NCI-H2107 (cell line): ENCODE measurements around the gene SCAMP3.
A peak's percentile ranks its signal among the peaks of the same experiment; 100 is the strongest.
"Not testable (repeated sequence)": the region's sequence is repeated elsewhere in the genome, so short reads cannot be mapped to it uniquely, and the experiment has no call there.

Source experiments
- DNase-seq: peaks from one replicate; lab custom pipeline; 2025; lab: John Stamatoyannopoulos, UW

SCAMP3 gene

DNA sequence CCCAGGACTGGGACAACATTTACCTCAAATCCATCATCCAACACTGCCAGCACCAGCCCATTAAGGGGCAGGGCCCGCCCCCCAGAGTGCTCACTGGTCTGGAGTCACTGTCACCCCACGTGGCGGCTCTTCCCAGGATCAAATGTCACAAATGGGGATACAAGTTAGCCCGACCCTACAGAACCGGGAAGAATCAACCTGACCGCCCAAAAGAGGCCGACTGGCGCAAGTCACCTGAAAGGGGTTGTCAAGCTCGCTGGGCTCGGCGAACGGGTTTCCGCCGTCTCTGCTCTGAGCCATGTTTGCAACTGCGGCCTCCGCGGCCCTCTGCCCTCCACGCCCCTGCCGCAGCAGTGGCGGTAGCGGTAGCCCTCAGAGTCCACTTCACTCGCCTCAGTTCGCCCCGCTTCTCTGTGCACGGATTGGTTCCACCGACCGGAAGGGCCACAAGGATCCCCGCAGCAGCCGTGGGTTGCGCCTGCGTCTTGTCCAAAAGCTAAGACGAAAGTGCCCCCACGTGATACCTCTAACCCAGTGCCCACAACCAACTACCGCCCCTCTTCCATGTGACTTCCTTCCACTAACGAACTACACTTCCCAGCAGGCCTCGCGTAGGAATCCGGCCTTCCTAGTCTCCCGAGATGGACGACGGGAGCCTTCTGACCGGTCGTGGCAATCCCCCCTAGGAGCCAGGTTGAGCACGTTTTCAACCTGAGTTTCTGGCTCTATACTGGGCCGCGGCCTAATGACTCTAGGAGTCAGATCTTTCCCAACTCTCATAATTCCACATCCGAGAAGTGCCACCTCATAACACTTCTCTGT lies at the start of gene SCAMP3:
TSS of gene SCAMP3 (minus strand) at position 509 of the 822 bp plus-strand sequence. CDS start at position 300, 209 bp downstream.
- peak; percentile 98 for DNase-seq

DNA sequence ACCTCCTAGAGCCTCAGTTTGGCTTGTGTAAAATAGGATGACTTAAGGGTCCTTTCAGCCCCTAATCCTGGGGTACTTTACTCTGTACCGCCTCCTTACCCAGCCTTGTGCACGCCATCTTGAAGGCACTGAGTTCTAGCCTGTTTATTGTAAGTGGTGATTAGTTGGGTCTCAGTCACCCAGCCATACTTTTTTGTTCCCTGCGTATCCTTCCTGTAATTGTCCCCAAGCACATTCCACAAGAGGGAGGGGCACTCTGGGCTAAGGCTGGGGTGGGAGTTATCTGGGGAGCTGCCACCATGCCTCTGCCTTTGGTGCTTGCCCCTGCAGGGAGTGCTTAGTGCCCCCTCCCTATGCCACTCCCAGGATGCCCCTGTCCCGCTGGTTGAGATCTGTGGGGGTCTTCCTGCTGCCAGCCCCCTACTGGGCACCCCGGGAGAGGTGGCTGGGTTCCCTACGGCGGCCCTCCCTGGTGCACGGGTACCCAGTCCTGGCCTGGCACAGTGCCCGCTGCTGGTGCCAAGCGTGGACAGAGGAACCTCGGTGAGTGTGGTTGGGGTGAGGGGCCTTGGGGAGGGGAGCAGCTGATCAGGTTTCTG lies 47.4 kb upstream of the SCAMP3 start:
- DNase-seq, result no peak

DNA sequence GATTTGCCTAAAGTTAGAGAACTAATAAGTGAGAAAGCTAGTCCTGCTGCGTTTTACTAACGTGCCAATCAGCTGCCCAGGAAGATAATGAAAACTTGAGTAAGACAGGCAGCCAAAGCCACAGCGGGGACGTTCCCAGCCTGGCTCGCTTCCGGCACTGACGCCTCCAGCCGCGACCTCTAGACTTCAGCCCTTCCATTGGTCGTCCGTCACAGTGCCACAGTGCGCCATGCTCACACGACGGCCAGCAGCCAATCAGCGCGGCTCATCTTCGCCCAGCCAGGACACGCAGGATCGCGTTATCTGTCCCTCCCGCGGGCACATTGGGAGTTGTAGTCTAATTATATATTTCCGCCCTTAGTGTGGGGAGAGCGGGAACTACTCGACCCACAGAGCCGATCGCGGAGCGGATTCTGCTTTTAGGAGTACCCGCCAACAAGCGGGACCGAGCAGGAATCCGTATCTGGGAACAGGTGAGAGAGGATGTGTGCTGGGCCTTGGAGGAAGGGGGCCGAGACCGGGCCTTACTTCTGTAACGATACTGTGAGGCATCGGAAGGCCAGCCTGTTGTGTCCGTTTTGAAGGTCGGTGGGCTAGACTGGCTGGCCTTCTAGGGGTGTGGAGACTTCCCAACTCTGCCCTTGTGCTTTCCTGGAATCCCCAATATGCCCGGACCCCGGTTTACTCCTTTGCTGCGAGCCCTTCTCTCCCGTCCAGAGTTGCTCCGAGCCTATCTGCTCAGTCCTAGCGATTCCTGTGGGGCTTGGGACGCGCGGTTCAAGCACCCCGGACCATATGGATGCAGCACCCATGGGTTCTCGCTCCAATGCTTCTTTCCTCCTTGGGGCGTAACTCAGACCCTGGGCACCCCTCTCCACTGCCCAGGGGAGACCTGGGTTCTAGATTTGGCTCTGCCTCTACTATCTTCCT lies 46.6 kb upstream of the SCAMP3 start, which contains the start of gene FDPS:
TSS of gene FDPS (plus strand) at position 374 of the 930 bp plus-strand sequence. CDS start 924 bp downstream, outside the sequence.
- DNase-seq, result peak; percentile 98

DNA sequence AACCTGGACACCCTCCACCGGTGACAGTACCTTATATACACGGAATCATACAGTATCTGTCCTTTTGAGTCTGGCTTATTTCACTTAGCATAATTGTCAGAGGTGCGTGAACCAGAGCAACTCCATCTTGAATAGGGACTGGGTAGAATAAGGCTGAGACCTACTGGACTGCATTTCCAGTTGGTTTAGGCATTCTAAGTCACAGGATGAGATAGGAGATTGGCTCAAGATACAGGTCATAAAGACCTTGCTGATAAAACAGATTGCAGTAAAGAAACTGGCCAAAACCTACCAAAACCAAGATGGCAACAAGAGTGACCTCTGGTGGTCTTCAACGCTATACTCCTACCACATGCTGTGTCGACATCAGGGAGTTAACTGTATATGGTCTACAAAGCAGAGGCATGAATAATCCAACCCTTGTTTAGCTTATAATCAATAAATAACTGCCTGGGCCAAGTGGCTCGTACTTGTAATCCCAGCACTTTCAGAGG lies 45.1 kb upstream of the SCAMP3 start:
- no peak for DNase-seq

DNA sequence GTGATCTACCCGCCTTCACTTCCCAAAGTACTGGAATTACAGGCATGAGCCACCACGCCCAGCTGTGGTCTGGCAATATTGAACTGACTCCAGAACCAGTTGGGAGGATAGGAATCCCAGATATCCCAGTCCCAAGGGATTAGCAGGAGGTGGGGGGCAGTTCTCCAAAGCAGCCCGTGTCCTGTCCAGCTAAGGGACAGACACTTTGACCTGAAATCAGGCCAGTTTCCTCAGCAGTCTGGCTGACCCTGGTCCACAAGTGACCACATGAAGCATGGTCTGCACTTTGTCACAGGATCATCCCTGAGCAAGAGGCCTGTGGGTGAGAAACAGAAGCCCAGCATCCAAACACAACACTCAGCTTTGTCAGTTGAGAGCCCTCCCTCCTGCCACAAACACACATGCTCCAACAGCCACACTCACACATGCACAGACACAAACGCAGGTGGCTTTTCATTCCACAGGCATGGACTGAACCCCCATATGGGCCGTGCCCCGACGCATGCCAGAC lies 43.8 kb upstream of the SCAMP3 start:
- no peak for DNase-seq

DNA sequence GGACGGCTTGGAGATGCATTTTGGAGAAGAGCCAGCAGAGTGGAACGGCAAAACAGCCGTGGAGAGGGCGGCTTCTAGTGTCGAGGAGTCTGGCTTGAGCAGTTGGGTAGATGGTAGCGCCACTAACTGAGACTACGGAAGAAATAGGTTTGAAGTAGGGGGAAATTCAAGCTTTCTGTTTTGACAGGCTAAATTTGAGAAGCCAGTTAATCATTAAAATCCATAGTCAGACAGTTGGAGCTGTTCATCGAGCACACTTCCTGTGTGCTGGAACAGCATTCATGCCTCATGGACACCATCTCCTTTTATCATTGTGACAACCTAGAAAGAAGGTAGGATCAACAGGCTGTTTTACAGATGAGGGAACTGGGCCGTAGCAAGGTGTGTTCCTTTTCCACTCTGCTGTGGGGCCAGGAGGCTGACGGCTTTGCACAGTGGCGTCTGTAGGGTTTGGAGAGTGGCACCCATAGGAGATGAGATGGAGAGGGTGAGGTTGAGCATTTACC lies 42.5 kb upstream of the SCAMP3 start:
- no peak for DNase-seq

DNA sequence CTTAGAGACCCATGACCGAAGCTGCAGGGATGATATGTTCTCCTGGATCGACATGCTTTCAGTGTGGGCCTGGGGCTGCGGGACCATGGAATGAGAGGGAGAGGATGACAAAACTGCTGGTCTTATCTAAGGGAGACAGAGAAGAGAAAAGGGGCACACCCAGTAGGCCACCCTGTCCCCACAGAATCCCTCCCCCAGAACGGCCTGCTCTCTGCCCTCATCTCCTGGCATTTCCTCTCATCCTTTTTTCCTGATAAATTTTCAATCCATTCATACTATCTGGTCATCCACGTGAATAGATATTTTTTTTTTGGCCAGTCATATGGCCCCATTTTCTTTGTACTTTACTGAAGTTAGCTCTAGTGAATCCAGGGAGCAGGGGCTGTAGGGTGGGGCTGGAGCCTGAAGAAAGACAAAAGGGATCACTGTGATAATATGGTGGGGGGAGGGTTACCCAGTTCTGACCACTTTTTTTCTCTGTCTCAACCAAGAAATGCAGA lies 39.2 kb upstream of the SCAMP3 start, which contains the start of gene PKLR:
TSS of gene PKLR (minus strand) at position 97 of the 500 bp plus-strand sequence. CDS start at position 54, 43 bp downstream.
- no peak for DNase-seq

DNA sequence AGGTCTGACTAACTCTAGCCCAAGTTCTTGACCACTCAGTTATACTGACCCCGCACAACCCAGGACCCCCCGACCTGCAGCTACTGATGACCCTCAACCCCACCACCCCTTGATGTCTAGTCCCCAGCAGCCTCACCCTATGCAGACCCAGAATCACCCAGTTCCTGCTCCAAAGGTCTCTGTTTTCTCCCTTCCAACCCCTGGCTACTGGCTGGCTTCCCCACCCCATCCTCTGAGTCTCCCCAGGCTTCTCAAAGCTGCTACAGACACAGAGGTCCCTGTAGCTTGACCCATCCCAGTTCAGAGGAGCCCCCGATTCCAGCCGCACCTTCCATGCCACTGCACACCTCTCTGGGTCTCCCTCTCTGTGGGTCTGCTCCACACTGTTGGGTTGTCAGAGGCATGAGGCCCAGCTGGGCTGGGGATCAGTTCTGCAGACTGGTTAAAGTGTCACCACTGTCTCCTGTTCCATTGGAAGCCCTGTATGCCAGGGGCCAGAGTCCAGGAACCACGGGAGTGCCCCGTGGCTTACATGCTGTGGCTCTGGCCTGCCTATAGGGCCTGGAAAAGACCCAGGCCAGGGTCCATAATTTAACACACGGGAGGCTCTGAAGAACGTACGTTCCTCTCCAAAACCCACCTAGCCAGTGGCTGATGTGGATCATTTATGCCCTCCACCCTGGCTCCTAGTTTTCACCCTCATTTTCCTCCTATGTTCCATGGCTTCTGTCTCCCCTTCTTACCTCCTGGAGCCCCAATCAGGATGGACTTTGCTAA lies 38.6 kb upstream of the SCAMP3 start:
- no peak for DNase-seq

DNA sequence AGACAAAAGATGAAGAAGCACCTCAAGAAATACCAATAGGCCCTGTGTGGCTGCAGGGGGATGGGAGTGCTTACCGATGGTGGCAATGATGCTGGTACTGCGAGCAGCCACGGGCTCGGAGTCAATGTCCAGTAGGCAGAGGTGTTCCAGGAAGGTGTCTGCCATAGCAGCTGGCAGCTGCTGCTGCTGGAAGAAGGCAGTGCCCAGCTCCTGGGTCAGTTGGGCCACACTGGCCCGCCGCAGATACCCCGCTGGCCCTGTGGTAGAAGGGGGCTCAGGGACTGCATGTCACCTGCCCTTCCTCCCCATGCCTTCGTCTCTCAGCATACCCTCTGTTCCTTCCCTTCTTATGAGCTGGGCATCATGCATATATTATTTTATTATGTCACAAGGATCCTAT lies 37.9 kb upstream of the SCAMP3 start:
- no peak for DNase-seq

DNA sequence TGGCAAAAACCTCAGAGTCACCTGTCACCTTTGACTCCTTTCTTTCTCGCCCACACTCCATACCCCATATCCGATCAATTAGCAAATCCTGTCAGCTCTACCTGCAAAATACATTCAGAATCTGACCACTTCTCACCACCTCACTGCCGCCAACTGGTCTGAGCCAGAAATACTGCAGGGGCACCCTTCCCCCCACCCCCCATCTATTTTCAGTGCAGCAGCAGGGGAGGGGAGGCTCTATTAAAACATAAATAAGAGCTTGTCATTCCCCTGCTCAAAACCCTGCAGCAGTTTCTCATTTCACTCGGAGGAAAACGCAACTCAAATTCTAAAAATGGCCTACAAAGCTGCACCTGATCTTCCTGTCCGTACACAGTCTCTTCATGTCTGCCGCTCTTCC lies 35.2 kb upstream of the SCAMP3 start:
- DNase-seq, result no peak

DNA sequence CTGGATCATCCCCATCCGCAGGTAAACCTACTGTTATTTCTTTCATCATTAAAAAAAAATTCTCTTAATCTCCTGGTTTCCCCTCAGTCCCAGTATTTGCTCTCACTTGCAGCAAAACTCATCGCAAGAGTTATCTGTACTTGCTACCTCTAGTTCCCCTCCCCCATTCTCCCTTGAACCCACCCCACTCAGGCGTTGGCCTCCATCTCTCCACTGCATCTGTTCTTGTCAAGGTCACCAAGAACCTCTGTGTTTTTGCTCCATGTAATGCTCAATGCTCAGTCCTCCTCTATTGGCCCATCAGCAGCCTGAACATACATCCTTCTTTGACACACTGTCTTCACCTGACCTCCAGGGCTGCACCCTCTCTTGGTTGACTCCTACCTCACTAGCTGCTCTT lies 34.5 kb upstream of the SCAMP3 start:
- DNase-seq, result no peak

DNA sequence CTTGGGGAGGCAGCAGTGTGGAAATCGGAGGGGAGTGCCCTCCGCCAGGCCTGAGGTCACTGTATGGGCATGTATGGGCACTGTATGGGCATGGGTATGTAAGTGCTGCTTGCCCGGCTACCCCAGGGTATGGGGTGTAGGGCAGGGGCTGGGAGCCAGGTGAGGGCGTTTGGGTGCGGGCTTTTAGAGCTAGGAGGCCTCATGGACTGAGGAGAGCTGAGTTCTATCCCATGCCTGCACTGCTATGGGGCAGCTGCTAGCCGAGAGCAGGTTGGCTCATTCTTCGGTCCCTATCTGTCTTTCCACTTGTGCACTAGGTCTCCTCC lies 33.7 kb upstream of the SCAMP3 start:
- no peak for DNase-seq

DNA sequence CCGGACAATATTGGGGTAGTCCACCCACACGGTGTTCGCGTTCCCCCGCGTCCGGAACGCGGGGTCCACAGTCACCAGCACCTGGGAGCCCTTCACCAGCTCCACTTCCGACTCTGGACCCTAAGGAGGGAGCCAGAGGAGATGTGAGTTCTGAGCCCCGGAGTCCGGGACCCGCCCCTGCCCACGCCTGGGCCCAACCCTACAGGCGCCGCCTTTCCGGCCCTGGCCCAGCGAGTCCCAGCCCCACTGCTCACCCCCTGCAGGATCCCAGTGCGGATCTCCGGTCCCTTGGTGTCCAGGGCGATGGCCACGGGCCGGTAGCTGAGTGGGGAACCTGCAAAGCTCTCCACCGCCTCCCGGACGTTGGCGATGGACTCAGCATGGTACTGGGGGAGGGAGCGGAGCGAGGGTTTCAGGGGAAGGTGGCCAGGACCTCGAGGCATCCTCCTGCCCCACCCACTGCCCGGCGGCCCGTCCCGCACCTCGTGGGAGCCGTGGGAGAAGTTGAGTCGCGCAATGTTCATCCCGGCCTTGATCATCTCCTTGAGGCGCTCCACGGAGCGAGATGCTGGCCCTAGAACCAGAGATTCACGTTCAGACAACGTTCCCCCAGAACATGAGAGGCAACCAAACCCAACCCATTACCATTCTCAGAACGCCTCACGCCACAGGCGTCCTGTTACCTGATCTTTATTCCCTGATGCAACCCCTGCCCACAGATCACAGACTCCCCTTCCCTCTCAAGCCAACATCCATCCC lies 33.2 kb upstream of the SCAMP3 start:
- no peak for DNase-seq

DNA sequence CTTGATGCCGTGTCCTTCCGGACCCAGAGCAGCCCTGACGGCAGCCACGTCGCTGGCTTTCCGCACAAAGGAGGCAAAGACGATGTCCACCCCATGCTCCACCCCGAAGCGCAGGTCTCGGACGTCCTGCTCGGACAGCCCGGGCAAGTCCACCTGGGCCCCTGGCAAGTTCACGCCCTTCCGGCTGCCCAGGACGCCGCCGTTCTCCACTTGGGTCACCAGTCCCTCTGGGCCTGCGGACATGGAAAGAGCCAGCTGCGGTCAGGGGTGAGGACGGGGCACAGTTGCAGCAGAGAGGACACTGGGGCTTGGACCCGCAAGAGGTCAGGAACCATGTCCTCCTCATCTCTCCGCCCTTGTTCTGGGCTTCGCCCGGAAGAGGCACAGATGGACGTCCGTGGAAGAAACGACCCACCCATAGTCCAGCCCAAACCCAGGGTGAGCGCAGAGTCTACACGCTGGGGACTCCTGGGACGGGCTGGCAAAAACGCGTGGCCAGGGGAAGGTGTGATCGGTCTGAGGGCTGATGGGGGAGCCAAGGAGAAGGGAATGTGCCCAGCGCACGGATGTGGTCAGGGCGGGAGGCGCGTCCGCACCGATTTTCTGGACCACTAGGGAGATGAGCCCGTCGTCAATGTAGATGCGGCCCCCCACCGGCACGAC lies 32.5 kb upstream of the SCAMP3 start:
- DNase-seq, result no peak

DNA sequence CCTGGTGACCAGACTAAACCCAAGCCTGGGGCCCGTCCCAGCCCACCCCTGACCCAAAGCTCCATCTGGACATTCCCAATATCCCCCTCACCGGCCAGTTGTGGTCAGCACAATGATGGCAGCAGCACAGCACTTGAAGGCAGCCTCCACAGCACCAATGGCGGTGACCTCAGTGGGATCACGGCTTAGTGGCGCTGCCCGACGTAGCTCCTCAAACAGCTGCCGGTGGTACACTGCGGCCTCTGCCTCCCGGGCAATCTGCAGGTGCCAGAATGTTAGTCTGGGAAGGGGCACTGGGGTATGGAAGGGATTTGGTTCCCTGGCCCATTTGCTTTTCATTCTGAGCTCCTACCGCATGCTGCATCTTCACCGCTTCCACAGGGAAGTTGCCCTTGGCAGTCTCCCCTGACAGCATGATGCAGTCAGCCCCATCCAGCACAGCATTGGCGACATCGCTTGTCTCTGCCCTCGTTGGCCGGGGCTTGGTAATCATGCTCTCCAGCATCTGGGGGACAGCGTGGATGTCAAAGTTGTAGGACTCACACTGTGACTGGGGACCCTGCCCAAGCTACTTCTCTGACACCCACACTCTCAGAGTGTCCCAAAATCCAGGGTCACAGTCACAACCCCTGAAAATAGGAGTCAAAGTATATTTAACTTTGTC lies 31.1 kb upstream of the SCAMP3 start:
- no peak for DNase-seq

DNA sequence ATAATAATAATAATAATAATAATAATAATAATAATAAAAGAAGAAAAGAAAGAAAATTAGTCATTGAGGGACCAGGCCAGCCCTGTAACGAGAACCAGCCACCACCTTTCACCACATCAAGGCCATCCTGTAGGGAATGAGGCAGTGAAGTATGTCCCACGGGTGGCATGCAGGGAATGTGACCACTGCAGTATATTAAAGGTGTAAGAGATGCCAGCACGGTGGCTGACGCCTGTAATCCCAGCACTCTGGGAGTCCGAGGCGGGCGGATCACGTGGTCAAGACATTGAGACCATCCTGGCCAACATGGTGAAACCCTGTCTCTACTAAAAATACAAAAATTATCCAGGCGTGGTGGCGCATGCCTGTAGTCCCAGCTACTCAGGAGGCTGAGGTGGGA lies 28.8 kb upstream of the SCAMP3 start:
- not testable (repeated sequence) for DNase-seq

DNA sequence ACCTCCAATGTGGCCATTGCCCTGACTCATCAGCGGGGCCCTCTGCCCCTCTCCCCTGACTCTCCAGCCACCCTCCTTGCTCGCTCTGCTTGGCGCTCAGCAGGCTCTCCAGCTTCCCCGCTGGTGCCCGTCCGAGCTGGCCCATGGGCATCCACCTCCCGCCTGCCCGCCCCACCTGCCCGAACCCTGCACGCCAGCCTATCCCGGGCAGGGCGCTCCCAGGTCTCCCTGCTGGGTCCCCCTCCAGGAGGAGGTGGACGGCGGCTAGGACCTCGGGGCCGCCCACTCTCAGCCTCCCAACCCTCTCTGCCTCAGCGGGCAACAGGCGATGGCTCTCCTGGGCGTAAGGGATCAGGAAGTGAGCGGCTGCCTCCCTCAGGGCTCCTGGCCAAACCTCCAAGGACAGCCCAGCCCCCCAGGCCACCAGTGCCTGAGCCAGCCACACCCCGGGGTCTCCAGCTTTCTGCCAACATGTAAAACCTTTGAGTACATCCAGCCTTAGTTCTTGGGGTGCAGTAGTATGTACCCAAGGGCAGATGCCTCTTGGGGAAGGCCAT lies 25.9 kb upstream of the SCAMP3 start:
- no peak for DNase-seq

DNA sequence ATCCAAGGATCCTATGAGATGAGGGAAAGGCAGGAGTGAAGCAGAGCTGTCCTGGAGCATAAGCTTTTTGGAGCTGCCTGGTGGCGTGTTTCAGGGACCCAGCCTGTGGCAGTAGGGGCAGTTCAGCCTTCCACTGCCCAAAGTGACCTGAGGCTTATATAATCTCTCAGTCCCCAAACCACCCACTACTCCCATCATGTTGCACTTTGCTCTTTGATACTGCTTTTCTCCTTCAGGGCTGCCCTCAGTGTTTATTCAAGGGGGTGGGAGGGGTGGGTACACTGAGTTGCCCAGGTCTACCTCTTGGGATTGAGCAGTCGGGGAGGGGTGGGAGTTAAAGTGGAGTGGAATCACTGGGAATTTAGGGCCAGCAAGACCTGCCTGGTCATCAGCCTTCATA lies 24.4 kb upstream of the SCAMP3 start:
- no peak for DNase-seq

DNA sequence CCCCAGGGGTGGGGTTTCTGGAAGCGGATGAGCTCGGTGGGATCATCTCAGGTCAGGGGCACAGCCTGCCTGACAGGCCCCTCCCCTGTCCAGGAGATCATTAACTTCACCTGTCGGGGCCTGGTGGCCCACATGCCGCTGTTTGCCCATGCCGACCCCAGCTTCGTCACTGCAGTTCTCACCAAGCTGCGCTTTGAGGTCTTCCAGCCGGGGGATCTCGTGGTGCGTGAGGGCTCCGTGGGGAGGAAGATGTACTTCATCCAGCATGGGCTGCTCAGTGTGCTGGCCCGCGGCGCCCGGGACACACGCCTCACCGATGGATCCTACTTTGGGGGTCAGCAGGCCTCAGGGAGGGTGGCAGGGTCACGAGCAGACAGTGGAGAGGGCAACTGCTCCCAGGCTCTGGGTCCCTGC lies 23.5 kb upstream of the SCAMP3 start:
- DNase-seq, result no peak
